HG02678 (cell line): Measurements from ENCODE around the gene ZBTB47.

Experiments
- ATAC-seq: cut with Tn5 transposase; IDR thresholded peaks from one replicate; pipeline ENCODE4 v1.9.1; 2021; ENCODE audit warnings: mild to moderate bottlenecking, moderate library complexity; ENCODE audit not compliant: unreplicated experiment

ZBTB47 gene

GRCh38 chr3:42684632-42685362, 31.3 kb downstream of the ZBTB47 start:
- no peak for ATAC-seq

- ATAC-seq = no peak
Observed at GRCh38 chr3:42685363-42685881, 31.9 kb downstream of the ZBTB47 start, which contains the start of gene KLHL40. Gene KLHL40 (plus strand): TSS chr3:42685537. CDS start chr3:42685619, 82 bp downstream.

GRCh38 chr3:42685891-42686820, 32.7 kb downstream of the ZBTB47 start:
- no peak for ATAC-seq

- no peak for ATAC-seq
Observed at GRCh38 chr3:42686832-42687650, 33.5 kb downstream of the ZBTB47 start.

- no peak for ATAC-seq
Observed at GRCh38 chr3:42688016-42688415, 34.5 kb downstream of the ZBTB47 start.

- ATAC-seq = no peak
Observed at GRCh38 chr3:42688487-42689420, 35.3 kb downstream of the ZBTB47 start.

- ATAC-seq = no peak
Observed at GRCh38 chr3:42689421-42690014, 36.0 kb downstream of the ZBTB47 start.

- ATAC-seq = no peak
Observed at GRCh38 chr3:42690191-42690590, 36.7 kb downstream of the ZBTB47 start.

GRCh38 chr3:42690766-42691680, 37.5 kb downstream of the ZBTB47 start:
- no peak for ATAC-seq

GRCh38 chr3:42691816-42692666, 38.5 kb downstream of the ZBTB47 start:
- no peak for ATAC-seq

- ATAC-seq = no peak
Observed at GRCh38 chr3:42692667-42693529, 39.4 kb downstream of the ZBTB47 start.

- ATAC-seq = no peak
Observed at GRCh38 chr3:42693530-42693930, 40.0 kb downstream of the ZBTB47 start.

- ATAC-seq = no peak
Observed at GRCh38 chr3:42694366-42694765, 40.9 kb downstream of the ZBTB47 start.

- ATAC-seq = no peak
Observed at GRCh38 chr3:42696356-42697288, 43.1 kb downstream of the ZBTB47 start.

- ATAC-seq = no peak
Observed at GRCh38 chr3:42697289-42698051, 44.0 kb downstream of the ZBTB47 start.
